Left renal pelvis (tissue), 4 donors: ENCODE data around the gene INPP5A. TPM values are rescaled to one million over a fixed set of nuclear protein-coding genes. Genes with fewer than 3 reads are reported as not detected.
"Not testable (repeated sequence)": the region's sequence is repeated elsewhere in the genome, so short reads cannot be mapped to it uniquely, and the experiment has no call there.

Experiments used
- DNase-seq, 4 donors: peaks; one replicate each; pipeline ENCODE4 v3.0.0-alpha.2; 2013; ENCODE audit warnings: low read depth in 4 of 4, low spot score in 3 of 4
- polyA plus RNA-seq, 4 donors: library from polyadenylated mRNA; unstranded; fragments of 120-200 nt; gene quantifications; one replicate each; pipeline ENCODE4 v1.2.1, GENCODE V29; 2013; ENCODE audit not compliant: insufficient read length in 4 of 4

Gene INPP5A
- polyA plus RNA-seq, 4 donors: 29.0 to 40.2 (median 35.5) TPM

- peak in 2 of 4 donors; percentile 55 to 79 for DNase-seq
Observed at GRCh38 chr10:132546567-132547420, 9.2 kb downstream of the INPP5A start.

GRCh38 chr10:132547421-132547861 lies 9.9 kb downstream of the INPP5A start:
- DNase-seq: no peak

GRCh38 chr10:132548106-132548823 lies 10.7 kb downstream of the INPP5A start:
- no peak for DNase-seq

- DNase-seq: no peak
Observed at GRCh38 chr10:132548869-132549268, 11.3 kb downstream of the INPP5A start.

GRCh38 chr10:132549371-132549770 lies 11.8 kb downstream of the INPP5A start:
- no peak for DNase-seq

- no peak for DNase-seq
Observed at GRCh38 chr10:132550366-132551092, 12.9 kb downstream of the INPP5A start.

GRCh38 chr10:132551093-132551807 lies 13.7 kb downstream of the INPP5A start:
- DNase-seq: no peak

GRCh38 chr10:132551808-132552130 lies 14.2 kb downstream of the INPP5A start:
- no peak for DNase-seq

- not testable (repeated sequence) for DNase-seq
Observed at GRCh38 chr10:132552635-132553034, 15.0 kb downstream of the INPP5A start.

GRCh38 chr10:132553568-132553967 lies 16.0 kb downstream of the INPP5A start:
- DNase-seq: not testable (repeated sequence)

- DNase-seq: no peak
Observed at GRCh38 chr10:132554053-132554990, 16.7 kb downstream of the INPP5A start.

GRCh38 chr10:132554991-132555647 lies 17.5 kb downstream of the INPP5A start:
- DNase-seq: no peak

- DNase-seq: no peak
Observed at GRCh38 chr10:132555648-132556575, 18.3 kb downstream of the INPP5A start.

GRCh38 chr10:132556994-132557441 lies 19.4 kb downstream of the INPP5A start:
- DNase-seq: no peak

- no peak for DNase-seq
Observed at GRCh38 chr10:132557696-132558515, 20.3 kb downstream of the INPP5A start.

- DNase-seq: no peak
Observed at GRCh38 chr10:132558516-132559413, 21.2 kb downstream of the INPP5A start.
